Tibial nerve (tissue), 3 donors: ENCODE results near the gene C1orf167.

ENCODE experiments used
- CTCF ChIP-seq, 5 experiments: fragments of 200-600 bp in 3 of 5; fragments of 450-650 bp in 2 of 5; sonication (generic) in 3 of 5; IDR thresholded peaks; one replicate each; pipeline ENCODE4 v1.5.1; 2016 to 2019; ENCODE audit warnings: antibody characterized with exemption in 5 of 5, mild to moderate bottlenecking in 3 of 5, moderate library complexity in 2 of 5
- POLR2A ChIP-seq, 2 donors: fragments of 450-650 bp; IDR thresholded peaks; one replicate each; pipeline ENCODE4 v1.6.1; 2017; ENCODE audit warnings: antibody characterized with exemption in 2 of 2, mild to moderate bottlenecking in 2 of 2, moderate library complexity in 2 of 2

- TF ChIP-seq CTCF (IDR thresholded peaks at IDR 0.05) (no peak), POLR2A (IDR thresholded peaks at IDR 0.05) (no peak)
Observed at GRCh38 chr1:11828511-11828910, 66.5 kb downstream of the C1orf167 start.
